Testis (tissue), 3 donors: ENCODE results near the gene KCNJ10. TPM values are rescaled to one million over a fixed set of nuclear protein-coding genes. Genes with fewer than 3 reads are reported as not detected.
A peak's percentile ranks its signal among the peaks of the same experiment; 100 is the strongest.

Experiments used
- DNase-seq: peaks from one replicate; pipeline ENCODE4 v3.0.0-alpha.2; 2019
- H3K27ac ChIP-seq, 2 donors: fragments of 200-600 bp; sonication (generic); one replicate each; pipeline ENCODE4 v1.5.1; 2019
- H3K27me3 ChIP-seq: fragments of 200-600 bp; sonication (generic); one replicate; pipeline ENCODE4 v1.5.1; 2019
- H3K36me3 ChIP-seq: fragments of 200-600 bp; sonication (generic); one replicate; pipeline ENCODE4 v1.5.1; 2017; ENCODE audit warnings: low read depth; ENCODE audit errors: missing control alignments
- H3K4me1 ChIP-seq: fragments of 200-600 bp; sonication (generic); one replicate; pipeline ENCODE4 v1.5.1; 2019
- H3K4me3 ChIP-seq, 2 donors: fragments of 200-600 bp; sonication (generic); one replicate each; pipeline ENCODE4 v1.5.1; 2017 to 2019
- H3K9me3 ChIP-seq: fragments of 200-600 bp; sonication (generic); one replicate; pipeline ENCODE4 v1.5.1; 2017
- POLR2A ChIP-seq: fragments of 450-650 bp; IDR thresholded peaks from one replicate; pipeline ENCODE4 v1.6.1; 2017; ENCODE audit warnings: antibody characterized with exemption, mild to moderate bottlenecking, moderate library complexity
- WGBS, 2 donors: methylation state at CpG; one replicate each; pipeline ENCODE4 v1.1.5; 2018; 5-methylcytosine and 5-hydroxymethylcytosine counted together
- intact Hi-C: fragments of 100-400 bp; cut with DNase I; formaldehyde crosslinking; loops from one replicate; pipeline ENCODE4 v1.15.1; 2023; ENCODE audit warnings: low total_unique reads
- polyA plus RNA-seq: library from polyadenylated mRNA; stranded (reverse); fragments of 350-450 nt; fragmentation: Illumina TruSeq; extraction: RNeasy Lipid Tissue Mini Kit (QIAGEN cat#74804); gene quantifications from one replicate; pipeline ENCODE4 v1.2.3, GENCODE V29; 2014; ENCODE audit warnings: low read depth, low replicate concordance; ENCODE audit not compliant: insufficient read depth
- total RNA-seq, 2 donors: library from RNA; depleted of rRNA; stranded (reverse); fragments of >200 nt; gene quantifications; one replicate each; pipeline ENCODE4 v1.2.3, GENCODE V29; 2016
- TF ChIP-seq, protein P1 (sequence below), 3 experiments: fragments of 450-650 bp in 2 of 3; fragments of 200-600 bp in 1 of 3; sonication (generic) in 1 of 3; IDR thresholded peaks; one replicate each; pipeline ENCODE4 v1.5.1; 2016 to 2019; ENCODE audit warnings: antibody characterized with exemption in 3 of 3, mild to moderate bottlenecking in 2 of 3, moderate library complexity in 1 of 3

KCNJ10 gene
- total and polyA plus RNA-seq, 3 donors from 2014 or later = 0.79 to 1.9 (median 1.5) TPM

DNA sequence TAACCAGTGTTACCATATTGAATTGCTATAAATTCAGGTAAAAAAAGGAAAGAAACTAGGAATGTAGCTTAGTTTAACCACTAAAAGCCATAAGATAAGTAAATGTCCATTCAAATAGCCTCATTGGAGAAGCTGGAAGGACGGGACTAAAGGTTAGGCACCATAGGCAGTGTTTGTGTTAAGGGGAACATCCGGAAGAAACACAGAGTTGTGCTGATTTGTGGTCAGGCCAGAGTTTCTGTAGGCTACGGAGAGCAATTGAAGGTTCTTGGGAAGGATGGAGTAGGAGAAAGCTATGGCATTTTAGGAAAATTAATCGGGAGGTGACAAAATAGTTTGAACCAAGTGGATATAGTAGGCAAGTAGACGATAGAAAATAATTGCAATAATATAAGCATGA is 1.3 kb upstream of the KCNJ10 start:
- TF ChIP-seq, protein P1, sequence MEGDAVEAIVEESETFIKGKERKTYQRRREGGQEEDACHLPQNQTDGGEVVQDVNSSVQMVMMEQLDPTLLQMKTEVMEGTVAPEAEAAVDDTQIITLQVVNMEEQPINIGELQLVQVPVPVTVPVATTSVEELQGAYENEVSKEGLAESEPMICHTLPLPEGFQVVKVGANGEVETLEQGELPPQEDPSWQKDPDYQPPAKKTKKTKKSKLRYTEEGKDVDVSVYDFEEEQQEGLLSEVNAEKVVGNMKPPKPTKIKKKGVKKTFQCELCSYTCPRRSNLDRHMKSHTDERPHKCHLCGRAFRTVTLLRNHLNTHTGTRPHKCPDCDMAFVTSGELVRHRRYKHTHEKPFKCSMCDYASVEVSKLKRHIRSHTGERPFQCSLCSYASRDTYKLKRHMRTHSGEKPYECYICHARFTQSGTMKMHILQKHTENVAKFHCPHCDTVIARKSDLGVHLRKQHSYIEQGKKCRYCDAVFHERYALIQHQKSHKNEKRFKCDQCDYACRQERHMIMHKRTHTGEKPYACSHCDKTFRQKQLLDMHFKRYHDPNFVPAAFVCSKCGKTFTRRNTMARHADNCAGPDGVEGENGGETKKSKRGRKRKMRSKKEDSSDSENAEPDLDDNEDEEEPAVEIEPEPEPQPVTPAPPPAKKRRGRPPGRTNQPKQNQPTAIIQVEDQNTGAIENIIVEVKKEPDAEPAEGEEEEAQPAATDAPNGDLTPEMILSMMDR (IDR thresholded peaks at IDR 0.05) = no peak
- no peak for TF ChIP-seq POLR2A
- intact Hi-C loops = no loop called here
- H3K27me3 ChIP-seq = no peaks in the 10 kb centered on the region
- peaks cover 4% of the 10 kb centered on the region for H3K4me1 ChIP-seq
- no peak for DNase-seq
- H3K9me3 ChIP-seq = no peaks in the 10 kb centered on the region
- 83 to 85% methylated on average over 5 of the region's 5 CpGs for WGBS, 2 donors
- H3K4me3 ChIP-seq = no peak overlapping the region
- H3K27ac ChIP-seq = no peak overlapping the region
- no peaks in the 10 kb centered on the region for H3K36me3 ChIP-seq

DNA sequence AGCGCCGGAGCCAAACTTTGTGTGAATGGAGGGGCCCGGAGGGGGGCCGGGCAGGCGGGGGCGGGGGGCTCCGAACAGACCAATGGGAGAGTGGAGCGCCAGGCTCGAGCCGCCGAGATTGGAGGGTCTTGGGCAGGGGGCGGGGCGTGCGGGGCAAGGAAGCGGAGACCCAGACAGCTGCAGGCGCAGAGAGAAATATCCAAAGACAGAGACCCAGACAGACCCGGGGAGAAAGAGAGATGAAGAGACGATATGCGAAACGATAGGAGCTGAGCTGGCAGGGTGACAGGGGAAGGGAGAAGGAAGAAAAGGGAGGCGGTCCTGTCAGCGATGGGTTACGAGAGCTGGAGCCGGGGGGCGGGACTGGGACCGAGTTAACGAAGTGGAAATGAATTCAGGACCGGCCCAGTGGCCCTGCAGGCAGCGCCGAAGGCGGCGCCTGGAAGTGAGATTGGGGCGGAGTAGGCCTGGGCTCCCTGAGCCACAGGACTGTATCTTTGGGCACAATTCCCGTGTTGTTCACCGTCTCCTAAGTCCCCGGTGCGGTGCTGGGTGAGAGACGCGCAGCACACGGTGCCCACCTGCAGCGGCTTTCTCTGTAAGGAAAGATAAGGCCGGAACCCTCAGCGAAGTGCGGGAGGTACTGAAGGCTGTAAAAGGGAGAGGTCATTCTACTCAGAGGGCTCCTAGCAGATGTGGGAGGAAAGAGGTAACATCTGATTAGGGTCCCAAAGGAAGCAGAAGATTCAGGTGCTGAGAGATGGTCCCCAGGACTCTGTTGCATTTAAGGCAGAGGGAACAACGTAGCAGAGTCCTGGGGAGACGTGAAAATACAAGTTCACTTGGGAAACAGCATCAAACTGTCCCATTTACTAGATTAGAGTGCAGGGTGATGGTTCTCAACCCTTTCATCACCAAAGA is 543 bp upstream of the KCNJ10 start:
- 1 to 2% methylated on average over 38 to 39 of the region's 46 CpGs for WGBS, 2 donors
- no peak for TF ChIP-seq POLR2A
- TF ChIP-seq, protein P1 (IDR thresholded peaks at IDR 0.05) = no peak
- no peaks in the 10 kb centered on the region for H3K27me3 ChIP-seq
- H3K36me3 ChIP-seq = no peaks in the 10 kb centered on the region
- DNase-seq = peak; percentile 84
- no peaks in the 10 kb centered on the region for H3K9me3 ChIP-seq
- peak overlapping the region; percentile 38 to 50 for H3K4me3 ChIP-seq
- intact Hi-C loops = no loop called here
- H3K27ac ChIP-seq = no peak overlapping the region
- peaks cover 4% of the 10 kb centered on the region for H3K4me1 ChIP-seq

DNA sequence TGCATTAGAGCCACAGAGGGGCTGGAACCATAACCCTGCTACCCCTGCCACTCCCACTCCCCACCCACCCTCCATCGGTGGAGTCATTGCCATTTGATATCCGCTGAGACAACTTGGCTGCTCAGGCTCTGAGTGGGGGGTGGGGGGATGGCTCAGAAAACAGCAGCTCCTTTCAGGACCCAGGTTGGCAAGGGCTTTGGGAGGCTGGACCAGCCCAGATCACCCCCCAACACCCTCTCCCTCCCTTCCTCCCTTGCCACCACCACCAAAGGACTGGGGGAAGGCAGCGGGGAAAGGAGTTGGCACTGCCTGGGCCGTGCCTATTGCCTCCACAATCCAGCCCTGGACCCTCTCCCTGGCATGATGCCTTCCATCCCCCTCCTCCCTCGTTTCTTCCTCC is 1.7 kb downstream of the KCNJ10 start:
- no peak for DNase-seq
- Histone ChIP-seq H3K36me3 (no peaks in the 10 kb centered on the region), H3K9me3 (no peaks in the 10 kb centered on the region), H3K4me1 (peaks cover 4% of the 10 kb centered on the region), H3K27me3 (no peaks in the 10 kb centered on the region), H3K4me3 (no peak overlapping the region), H3K27ac (no peak overlapping the region)
- no peak for TF ChIP-seq POLR2A
- TF ChIP-seq, protein P1 (IDR thresholded peaks at IDR 0.05) = no peak
- intact Hi-C loops = no loop called here
- 78 to 80% methylated on average over 4 to 5 of the region's 5 CpGs for WGBS, 2 donors

DNA sequence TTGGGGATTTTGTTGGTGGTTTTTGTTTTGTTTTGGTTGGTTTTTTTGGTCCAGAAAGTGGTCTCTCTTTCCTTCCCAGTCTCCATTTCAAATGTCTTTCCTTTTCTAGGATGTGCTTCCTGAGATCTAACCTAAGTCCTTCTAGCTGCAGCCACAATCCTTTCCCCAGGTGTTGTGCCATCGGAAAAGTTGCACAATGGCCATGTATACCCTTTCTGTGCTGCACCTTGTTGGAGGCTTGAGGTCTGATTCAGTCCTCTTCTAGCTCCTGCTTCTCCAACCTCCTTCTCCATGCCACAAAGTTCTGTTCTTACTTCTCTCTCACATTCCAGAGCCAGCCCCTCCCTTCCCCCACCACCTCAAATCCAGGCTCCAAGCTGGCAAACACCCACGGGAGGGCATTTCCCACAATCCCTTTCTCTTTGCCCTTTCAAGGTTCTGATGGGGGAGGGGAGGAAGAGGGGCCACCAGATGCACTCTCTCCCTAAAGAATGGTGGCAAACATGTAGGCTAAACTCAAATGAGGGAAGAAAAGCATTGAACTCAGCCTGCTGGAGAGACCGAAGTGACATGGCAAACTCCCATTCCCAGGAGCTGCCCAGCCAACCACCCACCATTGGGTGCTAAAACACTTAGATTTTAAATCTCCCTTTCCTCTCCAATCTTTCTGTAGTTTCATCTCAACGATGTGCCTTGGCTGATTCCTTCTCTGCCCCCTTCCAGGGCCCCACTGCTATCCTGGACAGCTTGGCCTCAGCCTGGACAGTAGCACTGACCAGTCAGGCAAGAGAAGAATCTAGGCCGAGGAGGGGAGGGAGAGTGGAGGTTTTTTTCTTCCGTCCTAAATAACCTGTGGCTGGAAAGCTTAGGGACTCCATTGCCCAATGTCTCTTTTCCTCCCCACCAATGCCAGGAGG is 2.9 kb downstream of the KCNJ10 start:
- WGBS, 2 donors = 61 to 66% methylated on average over 6 of the region's 6 CpGs
- H3K9me3 ChIP-seq = no peaks in the 10 kb centered on the region
- peaks cover 4% of the 10 kb centered on the region for H3K4me1 ChIP-seq
- H3K27me3 ChIP-seq = no peaks in the 10 kb centered on the region
- H3K4me3 ChIP-seq = no peak overlapping the region
- DNase-seq = no peak
- intact Hi-C loops = no loop called here
- no peak overlapping the region for H3K27ac ChIP-seq
- no peaks in the 10 kb centered on the region for H3K36me3 ChIP-seq
- TF ChIP-seq POLR2A = no peak
- TF ChIP-seq, protein P1 (IDR thresholded peaks at IDR 0.05) = no peak
